ENCODE results near the gene LRRC55. TPM values are rescaled to one million over a fixed set of nuclear protein-coding genes. Genes with fewer than 3 reads are reported as not detected.
"Not testable (repeated sequence)": the region's sequence is repeated elsewhere in the genome, so short reads cannot be mapped to it uniquely, and the experiment has no call there.

The LRRC55 gene
- total RNA-seq, 1 donor from 2014 or later, result not detected

DNA sequence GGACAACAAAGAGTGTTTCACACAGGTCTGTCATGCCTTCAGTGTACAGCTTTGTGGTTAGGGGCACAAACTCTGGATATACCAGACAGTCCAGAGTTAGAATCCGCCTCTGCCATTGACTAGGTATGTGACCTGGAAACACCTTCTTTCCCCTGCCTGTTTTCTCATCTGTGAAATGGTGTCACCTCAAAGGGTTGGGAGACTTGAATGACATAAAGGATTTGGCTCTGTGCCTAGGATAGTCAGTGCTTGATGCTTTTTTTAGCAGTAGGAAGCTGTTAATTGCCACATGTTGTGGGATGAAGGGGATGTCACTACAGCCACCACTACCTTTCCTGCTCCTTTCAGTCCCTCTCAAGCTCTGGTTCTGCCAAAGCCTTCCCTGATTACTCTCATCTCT lies 17.4 kb upstream of the LRRC55 start:
- no peak for DNase-seq (ENCODE audit: extremely low spot score, unreplicated experiment)
- H3K9me3 Mint-ChIP-seq (ENCODE audit: unreplicated experiment), result no peaks in the 10 kb centered on the region
- no peak overlapping the region for H3K27ac Mint-ChIP-seq (ENCODE audit: unreplicated experiment)
- no peak overlapping the region for H3K4me3 Mint-ChIP-seq (ENCODE audit: unreplicated experiment)
- no peaks in the 10 kb centered on the region for H3K36me3 Mint-ChIP-seq (ENCODE audit: unreplicated experiment)
- TF ChIP-seq, protein P1, sequence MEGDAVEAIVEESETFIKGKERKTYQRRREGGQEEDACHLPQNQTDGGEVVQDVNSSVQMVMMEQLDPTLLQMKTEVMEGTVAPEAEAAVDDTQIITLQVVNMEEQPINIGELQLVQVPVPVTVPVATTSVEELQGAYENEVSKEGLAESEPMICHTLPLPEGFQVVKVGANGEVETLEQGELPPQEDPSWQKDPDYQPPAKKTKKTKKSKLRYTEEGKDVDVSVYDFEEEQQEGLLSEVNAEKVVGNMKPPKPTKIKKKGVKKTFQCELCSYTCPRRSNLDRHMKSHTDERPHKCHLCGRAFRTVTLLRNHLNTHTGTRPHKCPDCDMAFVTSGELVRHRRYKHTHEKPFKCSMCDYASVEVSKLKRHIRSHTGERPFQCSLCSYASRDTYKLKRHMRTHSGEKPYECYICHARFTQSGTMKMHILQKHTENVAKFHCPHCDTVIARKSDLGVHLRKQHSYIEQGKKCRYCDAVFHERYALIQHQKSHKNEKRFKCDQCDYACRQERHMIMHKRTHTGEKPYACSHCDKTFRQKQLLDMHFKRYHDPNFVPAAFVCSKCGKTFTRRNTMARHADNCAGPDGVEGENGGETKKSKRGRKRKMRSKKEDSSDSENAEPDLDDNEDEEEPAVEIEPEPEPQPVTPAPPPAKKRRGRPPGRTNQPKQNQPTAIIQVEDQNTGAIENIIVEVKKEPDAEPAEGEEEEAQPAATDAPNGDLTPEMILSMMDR (IDR thresholded peaks at IDR 0.05), result no peak
- H3K4me1 Mint-ChIP-seq (ENCODE audit: unreplicated experiment), result no peaks in the 10 kb centered on the region
- H3K27me3 Mint-ChIP-seq (ENCODE audit: unreplicated experiment), result peaks cover 15% of the 10 kb centered on the region

GRCh38 chr11:57167125-57167846 lies 14.5 kb upstream of the LRRC55 start:
- no peak overlapping the region for H3K27ac Mint-ChIP-seq (ENCODE audit: unreplicated experiment)
- H3K36me3 Mint-ChIP-seq (ENCODE audit: unreplicated experiment), result no peaks in the 10 kb centered on the region
- H3K4me1 Mint-ChIP-seq (ENCODE audit: unreplicated experiment), result no peaks in the 10 kb centered on the region

DNA sequence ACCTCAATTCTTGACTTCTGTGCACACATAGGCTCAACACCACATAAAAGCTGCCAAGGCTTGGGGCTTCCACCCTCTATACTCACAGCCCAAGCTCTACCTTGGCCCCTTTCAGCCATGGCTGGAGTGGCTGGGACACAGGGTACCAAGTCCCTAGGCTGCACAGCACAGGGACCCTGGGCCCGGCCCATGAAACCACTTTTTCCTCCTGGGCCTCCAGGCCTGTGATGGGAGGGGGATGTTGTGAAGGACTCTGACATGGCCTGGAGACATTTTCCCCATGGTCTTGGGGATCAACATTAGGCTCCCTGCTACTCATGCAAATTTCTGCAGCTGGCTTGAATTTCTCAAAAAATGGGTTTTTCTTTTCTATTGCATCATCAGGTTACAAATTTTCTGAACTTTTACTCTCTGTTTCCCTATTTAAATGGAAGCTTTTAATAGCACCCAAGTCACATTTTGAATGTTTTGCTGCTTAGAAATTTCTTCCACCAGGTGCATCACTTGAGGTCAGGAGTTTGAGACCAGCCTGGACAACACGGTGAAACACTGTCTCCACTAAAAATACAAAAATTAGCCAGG lies 11.9 kb upstream of the LRRC55 start:
- not testable (repeated sequence) for H3K27ac Mint-ChIP-seq (ENCODE audit: unreplicated experiment); DNase-seq (ENCODE audit: extremely low spot score, unreplicated experiment); H3K27me3 Mint-ChIP-seq (ENCODE audit: unreplicated experiment); H3K4me3 Mint-ChIP-seq (ENCODE audit: unreplicated experiment); H3K36me3 Mint-ChIP-seq (ENCODE audit: unreplicated experiment); H3K9me3 Mint-ChIP-seq (ENCODE audit: unreplicated experiment); H3K4me1 Mint-ChIP-seq (ENCODE audit: unreplicated experiment)

More at GRCh38 chr11:57167125-57167846, 14.5 kb upstream of the LRRC55 start:
- Mint-ChIP-seq H3K9me3 (ENCODE audit: unreplicated experiment) (no peaks in the 10 kb centered on the region), H3K4me3 (ENCODE audit: unreplicated experiment) (no peak overlapping the region), H3K27me3 (ENCODE audit: unreplicated experiment) (peaks cover 5% of the 10 kb centered on the region)
- TF ChIP-seq, protein P1 (IDR thresholded peaks at IDR 0.05), result no peak
- DNase-seq (ENCODE audit: extremely low spot score, unreplicated experiment), result no peak

- H3K27me3 Mint-ChIP-seq (ENCODE audit: unreplicated experiment), result peaks cover 26% of the 10 kb centered on the region
These were observed 9.7 kb upstream of the LRRC55 start for GRCh38 chr11:57172031-57172430.

DNA sequence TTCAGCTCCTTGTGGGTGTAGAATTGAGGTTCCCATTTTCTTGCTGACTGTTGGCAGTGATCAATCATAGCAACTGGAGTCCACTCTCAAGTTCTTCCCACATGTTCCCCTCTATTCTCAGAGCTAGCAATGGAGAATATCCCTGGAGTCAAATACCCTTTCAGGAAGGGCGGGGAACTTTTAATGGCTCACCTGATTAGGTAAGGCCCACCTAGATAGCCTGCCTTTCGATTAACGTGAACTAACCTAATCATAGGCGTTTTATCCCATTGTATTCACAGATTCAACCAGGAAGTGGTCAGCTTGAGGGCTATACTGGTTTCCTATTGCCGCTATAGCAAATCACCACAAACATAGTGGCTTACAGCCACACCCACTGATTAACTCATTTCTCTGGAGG lies 7.1 kb upstream of the LRRC55 start:
- Mint-ChIP-seq H3K9me3 (ENCODE audit: unreplicated experiment) (no peaks in the 10 kb centered on the region), H3K36me3 (ENCODE audit: unreplicated experiment) (no peaks in the 10 kb centered on the region), H3K27ac (ENCODE audit: unreplicated experiment) (no peak overlapping the region), H3K4me1 (ENCODE audit: unreplicated experiment) (no peaks in the 10 kb centered on the region), H3K27me3 (ENCODE audit: unreplicated experiment) (peaks cover 38% of the 10 kb centered on the region), H3K4me3 (ENCODE audit: unreplicated experiment) (no peak overlapping the region)
- no peak for DNase-seq (ENCODE audit: extremely low spot score, unreplicated experiment)
- TF ChIP-seq, protein P1 (IDR thresholded peaks at IDR 0.05), result no peak

More at GRCh38 chr11:57172031-57172430, 9.7 kb upstream of the LRRC55 start:
- TF ChIP-seq, protein P1 (IDR thresholded peaks at IDR 0.05), result no peak
- Mint-ChIP-seq H3K27ac (ENCODE audit: unreplicated experiment) (no peak overlapping the region), H3K4me3 (ENCODE audit: unreplicated experiment) (no peak overlapping the region), H3K9me3 (ENCODE audit: unreplicated experiment) (no peaks in the 10 kb centered on the region), H3K36me3 (ENCODE audit: unreplicated experiment) (no peaks in the 10 kb centered on the region), H3K4me1 (ENCODE audit: unreplicated experiment) (no peaks in the 10 kb centered on the region)
- no peak for DNase-seq (ENCODE audit: extremely low spot score, unreplicated experiment)
